IPS DF 19.7 (cell line): ENCODE results near the gene RELCH.

Source experiments
- DNase-seq: peaks from one replicate; pipeline ENCODE4 v3.0.0-alpha.2; 2013; ENCODE audit warnings: low read depth, low spot score

RELCH gene

DNA sequence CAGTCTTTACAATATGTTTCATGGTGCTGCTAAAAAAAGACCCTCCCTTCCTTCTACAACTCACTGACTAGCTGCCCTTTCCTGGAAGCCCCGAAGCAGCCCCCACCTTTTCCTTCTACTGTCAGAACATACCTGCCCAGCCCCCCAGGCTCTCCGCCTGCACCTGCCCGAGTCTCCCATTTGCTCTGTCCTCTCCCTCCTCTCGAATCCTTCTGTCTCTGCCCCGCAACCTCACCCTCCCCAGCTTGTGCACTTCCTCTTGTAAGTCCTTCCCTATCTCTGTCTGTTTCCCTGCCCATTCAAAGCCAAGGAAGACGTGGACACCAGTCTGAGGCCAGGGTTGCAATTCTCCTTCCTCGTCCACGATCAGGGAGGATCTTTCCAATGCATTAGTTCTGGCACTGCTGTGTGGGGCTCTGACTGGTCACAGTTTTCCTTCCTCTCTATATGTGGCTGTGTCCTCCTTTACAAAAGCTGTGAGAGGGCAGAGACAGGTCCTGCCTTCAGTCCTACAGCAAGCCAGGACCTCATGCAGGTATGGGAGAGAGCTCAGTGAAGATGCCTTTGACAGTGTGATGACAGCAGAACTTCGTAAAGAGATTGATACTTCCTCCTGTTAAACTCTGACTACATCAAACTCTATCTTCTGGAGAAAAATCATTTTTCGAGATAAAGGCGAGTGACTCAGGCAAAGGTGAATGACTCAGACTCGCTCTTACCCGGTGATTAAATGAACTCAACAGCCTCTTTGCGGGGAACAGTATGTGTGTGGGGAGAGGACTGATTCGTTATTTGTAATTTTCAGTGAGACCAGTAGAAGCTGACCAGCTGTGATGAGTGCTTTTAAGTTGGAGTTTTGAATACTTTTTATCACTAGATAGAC is 152.3 kb downstream of the RELCH start:
- DNase-seq, result no peak

DNA sequence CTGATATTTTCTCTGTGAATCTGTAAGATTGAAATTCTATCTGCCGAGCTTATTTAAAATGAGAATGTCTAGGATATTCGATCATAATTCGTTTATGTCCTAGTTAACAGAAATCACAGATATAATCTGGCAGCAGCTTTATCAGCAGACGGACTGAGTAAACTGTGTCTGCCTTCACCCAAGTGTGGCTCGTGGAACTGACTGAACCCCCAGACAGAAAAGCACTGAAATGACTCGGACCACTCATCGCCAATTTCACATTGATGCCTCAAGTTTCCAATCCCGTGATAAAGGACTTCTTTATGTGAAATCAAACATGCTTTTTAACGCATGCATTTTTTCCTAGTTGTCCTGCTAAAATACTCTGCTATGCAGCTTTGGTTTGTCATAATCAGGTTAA is 153.9 kb downstream of the RELCH start:
- DNase-seq, result no peak

DNA sequence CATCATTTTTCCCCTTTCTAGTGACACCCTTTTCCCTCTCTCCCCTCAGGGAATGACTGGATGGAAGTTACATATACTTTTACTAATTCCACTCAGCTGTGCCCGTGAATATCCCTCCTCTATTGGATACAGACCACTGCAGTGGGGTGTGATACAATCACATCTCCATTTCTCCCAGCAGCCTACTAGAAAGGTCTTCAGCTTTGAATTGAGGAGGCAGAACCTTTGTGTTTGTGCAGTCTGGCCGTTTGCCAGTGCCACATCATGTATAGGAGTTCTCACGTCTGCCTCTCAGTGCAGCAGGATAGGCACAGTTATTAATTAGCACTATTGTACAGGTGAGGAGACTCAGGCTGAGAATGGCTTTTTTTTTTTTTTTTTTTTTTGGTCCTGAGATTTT is 154.4 kb downstream of the RELCH start:
- DNase-seq, result no peak

DNA sequence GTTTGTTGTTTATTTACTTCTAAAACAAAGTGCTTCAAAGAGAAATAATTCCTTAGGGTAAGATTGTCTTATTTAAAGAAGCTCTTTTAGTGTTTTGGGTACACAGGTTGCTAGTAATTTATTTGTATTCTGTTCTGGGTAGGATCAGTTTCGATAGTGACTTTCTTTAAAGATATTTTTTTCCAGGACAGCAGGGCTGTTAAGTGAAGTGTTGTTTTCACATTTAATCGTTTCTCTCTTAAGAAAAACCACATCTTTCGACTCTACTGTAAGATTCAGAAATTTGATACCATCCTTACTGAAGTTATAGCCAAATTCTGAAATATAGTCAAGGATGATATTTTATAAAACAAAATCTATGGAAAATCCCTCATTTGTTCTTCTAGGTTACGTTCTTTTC is 155.8 kb downstream of the RELCH start:
- DNase-seq, result no peak

DNA sequence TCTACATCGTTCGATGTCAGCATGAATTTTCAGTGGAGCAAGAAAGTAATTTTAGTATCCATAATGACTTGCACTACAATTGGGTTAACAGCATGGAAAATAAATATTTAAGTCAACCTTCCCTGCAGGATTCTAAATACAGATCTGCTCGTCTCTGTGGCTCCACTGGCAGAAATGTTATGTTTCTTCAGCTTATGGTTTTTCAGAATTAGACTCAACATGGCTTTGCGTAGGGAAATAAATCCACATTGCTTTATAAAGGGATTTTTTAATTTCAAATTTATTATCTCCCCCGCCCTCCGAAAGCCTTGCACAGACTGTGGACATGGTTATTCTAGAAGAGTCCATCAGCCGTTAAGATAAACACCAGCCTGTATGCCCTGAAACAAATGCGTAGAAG is 156.3 kb downstream of the RELCH start:
- no peak for DNase-seq

DNA sequence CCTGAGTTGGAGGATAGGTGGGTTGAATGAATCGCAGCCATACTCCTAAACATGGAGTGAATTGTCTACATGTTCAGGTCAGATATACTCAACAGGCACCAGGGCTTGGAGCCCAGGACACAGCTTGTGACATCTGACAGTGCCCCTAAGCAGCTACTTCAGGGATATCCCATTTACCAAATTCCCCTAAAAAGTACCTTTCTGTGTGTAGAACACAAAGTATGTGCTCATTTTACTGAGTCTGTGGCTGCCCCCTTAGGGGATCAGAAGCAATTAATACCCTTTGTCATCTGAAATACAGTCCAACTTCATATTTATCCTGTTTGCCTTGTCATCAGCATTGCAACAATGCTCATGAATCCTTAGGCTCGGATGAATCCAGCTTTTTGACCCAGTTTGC is 158.9 kb downstream of the RELCH start:
- no peak for DNase-seq

DNA sequence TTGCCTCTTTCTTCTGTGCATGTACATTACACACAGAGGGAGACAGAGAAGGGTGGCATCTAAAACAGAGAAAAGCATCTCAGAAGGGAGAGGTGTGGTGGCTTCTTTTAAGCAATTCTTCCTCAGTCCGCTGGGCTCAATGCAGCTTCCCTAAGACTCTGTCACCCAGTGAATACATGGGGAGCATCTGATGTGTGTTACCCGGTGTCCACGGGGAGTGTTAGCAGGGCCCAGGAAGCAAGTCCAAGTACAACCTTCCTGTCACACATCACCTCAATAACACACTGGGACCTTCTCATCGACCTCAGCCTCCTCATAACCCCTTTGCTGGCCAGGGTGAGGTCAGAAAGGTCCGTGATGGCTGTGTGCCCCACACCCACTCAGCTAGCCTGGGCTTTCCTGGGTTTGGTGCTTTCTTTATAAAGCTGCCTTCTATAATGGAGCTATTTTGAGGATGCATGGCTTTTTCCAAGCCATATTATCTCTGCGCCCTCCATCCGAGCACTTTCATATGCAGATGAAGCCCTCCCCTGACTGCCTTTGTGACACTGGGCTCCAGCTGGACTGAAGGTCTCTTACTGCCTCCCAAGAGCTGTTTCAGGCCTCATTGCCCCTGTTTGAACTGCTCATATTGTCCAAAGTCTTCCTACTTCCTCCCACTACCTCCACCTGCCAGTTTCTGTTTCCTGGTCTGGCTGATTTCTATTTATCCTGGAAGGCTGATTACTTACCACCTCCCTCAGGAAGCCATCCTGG is 159.5 kb downstream of the RELCH start:
- no peak for DNase-seq

DNA sequence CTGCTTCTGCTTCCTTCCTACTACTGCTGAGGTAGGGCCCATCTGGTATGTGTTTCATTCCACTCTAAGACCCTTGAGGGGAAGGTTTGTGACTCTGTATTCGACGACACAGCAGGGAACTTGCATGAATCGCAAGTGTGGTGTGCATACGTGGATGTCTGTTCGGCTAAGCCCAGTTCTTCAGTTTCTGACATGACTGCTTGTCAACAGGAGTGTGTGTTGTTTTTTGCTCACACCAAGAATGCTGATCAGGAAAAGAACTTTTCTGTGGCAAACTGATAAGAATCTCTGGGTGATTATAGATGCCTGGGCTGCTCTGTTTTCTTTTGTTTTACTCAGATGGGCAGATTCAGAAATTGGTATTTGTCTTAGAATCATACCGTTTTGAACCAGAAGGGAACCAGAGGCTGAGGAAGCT is 160.0 kb downstream of the RELCH start:
- DNase-seq, result no peak

DNA sequence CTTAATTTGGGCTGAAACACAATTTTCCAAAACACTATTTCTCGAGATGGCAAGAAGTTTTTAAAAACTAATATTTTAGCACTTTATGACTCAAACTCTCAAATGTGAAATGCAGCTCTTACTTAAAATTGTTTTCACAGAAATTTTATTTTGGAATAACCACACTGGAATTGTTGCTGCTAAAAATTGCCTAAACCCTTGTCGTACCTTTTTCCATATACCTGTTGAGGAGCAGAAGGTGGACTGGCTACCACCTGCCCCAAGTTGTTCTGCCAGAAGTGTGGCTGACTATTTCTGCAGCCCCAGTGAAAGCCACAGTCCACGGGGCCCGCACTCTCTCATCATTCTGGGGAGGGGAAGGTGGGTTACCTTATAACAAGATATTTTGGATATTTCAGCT is 161.4 kb downstream of the RELCH start:
- no peak for DNase-seq

DNA sequence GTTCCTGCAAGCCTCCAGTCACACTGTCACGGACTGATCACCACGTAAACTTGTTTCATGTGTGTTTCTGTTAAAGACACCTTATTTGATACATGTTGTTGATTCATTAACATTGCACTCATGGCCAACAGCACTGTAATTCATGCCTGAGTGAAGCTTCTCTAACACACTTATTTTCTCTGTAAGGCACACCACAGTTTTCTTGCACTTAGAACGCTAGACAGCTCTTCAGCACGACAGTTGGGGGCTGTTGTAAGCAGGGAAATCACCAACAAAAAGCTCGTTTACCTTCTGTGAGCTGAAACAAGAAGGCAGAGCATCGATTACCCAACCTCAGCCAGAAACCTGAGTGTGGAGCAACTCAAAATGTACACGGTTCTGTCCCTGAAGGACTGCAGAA is 166.1 kb downstream of the RELCH start:
- no peak for DNase-seq

DNA sequence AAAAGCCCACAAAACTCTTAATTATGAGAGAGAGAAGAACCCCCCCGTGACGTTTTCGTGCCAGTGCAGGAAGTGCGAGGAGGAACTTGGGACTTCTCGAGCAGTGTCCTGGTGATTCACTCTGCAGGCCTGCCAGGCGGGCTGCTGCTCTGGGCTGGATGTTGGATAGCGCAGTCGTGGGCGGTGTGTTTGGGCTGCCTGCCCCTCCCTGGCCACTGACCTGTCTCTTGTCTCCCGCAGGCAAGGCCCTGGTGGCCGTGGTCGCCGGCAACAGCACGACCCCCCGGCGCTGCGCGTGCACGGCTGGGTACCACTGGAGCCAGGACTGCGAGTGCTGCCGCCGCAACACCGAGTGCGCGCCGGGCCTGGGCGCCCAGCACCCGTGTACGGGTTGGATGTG is 167.1 kb downstream of the RELCH start:
- DNase-seq, result no peak

DNA sequence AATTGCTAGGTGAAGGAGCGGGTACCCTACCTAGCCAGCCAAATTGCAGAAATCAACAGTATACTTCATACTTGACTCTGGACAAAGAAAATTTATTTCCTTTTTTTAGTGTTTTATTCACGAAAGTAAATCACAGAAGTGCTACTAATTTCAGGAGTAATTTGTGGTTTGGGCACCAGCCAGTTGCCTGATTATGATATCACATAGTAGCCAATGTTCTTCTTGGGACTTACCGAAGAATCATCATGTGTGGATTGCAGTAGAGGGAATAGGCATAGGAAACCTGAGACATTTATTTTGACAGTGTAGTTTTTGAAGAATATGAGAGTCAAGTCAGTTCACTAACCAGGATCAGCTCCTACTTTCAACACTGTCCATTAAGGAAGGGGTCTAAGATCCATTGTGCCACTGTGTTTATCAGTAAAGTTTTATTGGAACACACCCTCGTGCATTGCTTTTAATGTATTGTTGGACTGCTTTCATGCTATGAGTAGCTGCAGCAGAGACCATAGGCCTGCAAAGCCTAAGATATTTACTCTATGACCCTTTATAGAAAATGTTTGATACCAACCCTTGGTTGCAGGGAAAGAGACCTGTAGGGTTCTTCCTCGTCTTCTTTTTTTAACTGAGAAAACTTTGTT is 170.1 kb downstream of the RELCH start:
- no peak for DNase-seq
